Measurements from ENCODE around the gene FBXW7. TPM values are rescaled to one million over a fixed set of nuclear protein-coding genes. Genes with fewer than 3 reads are reported as not detected.

The FBXW7 gene
- polyA plus RNA-seq, 3 donors, result 34.5 to 39.2 (median 35.7) TPM

DNA sequence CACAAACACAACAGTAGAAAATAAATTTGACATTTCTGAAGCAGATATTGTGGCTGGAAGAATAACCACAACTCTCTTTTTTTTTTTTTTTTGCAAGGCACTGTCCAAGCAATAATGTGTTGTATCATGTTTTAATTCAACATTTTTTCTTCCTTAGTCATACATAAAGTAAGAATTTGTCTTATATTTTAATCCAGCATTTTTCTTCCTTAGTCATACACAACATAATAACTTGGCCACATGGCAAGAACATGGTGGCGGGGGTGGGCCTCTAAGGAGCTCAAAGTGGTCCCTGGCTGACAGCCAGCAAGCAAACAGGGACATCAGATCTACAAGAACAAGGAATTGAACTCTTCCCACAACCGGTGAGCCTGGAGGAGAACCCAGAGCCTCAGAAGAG, 20.2 kb downstream of the FBXW7 start:
- no peak for DNase-seq (ENCODE audit: low read depth in 3 of 3, low spot score in 2 of 3)

DNA sequence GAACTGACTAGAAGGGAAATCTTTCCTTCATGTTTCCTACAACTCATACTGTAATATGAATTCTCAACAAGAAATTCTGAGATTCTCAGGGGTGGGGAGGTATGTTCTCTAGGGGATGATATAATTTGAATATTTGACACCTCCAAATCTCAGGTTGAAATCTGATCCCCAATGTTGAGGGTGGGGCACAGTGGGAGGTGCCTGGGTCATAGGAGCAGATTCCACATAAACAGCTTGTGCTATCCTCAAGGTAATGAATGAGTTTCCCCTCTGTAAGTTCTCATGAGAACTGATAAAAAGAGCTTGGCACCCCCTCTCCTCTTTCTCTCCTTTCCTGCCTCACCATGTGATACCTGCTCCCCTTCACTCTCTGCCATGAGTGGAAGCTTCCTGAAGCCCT, 21.5 kb downstream of the FBXW7 start:
- DNase-seq (ENCODE audit: low read depth in 3 of 3, low spot score in 2 of 3), result no peak

DNA sequence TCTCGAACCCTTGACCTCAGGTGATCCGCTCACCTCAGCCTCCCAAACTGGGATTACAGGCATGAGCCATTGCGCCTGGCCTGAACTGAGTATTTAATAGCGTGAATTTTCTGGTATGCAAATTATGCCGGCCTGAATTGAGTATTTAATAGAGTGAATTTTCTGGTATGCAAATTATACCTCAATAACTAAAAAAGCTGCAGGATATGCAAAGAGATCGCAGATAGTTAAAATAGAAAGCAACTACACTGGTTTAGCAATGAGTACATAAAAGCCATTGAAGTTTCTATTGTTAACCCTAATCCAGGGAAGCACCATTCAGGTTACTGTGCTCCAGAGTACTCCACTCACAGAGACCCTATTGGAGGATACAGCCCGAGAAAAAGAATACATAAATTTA, 22.8 kb downstream of the FBXW7 start:
- DNase-seq (ENCODE audit: low read depth in 3 of 3, low spot score in 2 of 3), result no peak

DNA sequence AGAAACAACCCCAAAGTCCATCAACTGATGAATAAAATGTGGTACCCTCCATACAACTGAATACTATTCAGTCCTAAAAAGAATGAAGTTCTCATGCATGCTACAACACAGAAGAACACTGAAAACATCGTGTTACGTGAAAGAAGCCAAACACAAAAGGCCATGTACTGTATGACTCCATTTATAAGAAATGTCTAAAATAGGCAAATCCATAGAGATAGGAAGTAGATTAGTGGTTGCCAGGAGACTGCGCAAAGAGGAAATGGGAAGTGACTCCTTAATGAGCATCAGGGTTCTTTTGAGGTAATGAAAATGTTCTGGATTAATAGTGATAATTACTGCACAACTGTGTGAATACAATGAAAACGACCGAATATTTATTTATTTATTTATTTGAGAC, 23.4 kb downstream of the FBXW7 start:
- DNase-seq (ENCODE audit: low read depth in 3 of 3, low spot score in 2 of 3), result no peak

DNA sequence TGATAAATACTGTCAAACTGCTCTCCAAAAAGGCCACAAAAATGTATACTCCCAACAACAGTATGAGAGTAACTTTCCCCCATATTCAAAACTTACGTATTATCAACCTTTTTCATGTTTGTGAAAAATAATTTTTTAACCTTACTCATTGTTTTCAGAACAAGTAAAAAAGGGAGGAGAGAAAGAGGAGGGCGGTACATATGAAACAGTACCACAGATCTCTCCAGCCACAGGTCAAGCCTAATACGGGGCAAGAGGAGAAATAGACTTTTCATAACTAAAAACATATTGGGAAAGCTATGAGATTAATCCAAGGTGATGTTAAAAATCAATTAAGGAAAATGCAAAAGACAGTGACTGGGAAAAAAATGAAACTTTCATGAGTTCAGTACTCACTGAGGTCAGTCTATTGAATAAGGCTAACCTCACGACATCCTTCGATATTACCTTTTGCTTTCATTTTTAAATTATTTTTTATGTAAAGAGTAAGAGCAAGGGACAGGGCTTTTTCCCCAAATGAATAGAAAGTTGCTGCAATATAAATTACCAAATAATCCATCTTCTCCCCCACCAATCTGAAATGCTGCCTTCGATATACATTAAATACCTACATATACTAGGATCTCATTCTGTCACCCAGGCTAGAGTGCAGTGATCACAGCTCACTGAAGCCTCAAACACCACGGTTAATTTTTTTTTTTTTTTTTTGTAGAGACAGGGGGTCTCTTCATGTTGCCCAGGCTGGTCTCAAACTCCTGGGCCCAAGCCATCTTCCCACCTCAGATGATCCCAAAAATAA, 25.3 kb downstream of the FBXW7 start:
- DNase-seq (ENCODE audit: low read depth in 3 of 3, low spot score in 2 of 3), result no peak

DNA sequence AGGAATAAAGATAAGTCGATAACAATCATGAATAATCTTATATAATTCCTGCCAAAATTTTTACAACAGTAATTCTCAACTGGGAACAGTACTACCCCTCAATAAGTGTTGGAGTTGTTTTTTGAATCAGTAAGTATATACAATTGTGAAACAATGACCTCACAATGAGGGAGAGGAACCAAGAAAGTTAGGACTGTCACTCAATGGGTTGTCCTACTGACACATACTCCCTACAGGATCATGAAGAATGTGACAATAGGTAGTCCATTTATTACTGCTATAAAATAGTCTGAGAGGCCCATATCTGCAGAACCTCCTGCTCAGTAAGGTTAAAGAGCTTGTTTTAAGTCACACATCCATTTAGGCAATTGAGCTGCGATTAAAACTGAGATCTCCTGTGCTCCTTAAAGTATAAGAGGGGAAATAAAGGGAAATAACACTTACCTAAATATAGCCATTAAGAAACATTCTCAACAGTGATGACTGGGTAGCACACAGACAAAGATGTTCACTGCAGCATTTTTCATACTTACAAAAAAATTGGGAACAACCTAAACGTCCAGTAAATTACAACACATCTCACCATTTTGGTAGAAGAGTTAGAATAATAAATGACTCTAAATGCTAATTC, 26.2 kb downstream of the FBXW7 start:
- DNase-seq (ENCODE audit: low read depth in 3 of 3, low spot score in 2 of 3), result no peak

DNA sequence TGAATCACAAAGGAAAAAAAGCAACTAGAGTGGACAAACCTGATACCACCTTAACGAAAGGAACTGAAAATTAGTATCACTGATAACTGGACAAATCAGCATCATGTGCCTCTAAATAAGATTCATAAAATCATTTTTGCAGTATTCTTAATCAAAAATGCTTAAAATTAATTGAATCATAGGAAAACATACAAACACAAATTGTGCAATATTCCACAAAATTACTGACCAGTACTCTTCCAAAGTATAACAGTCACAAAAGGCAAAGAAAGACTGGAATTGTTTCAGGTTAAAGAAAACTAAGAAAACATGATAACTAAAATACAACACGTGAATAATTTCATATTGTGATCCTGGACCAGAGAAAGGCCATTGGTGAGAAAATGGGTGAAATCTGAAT, 27.1 kb downstream of the FBXW7 start:
- DNase-seq (ENCODE audit: low read depth in 3 of 3, low spot score in 2 of 3), result no peak

DNA sequence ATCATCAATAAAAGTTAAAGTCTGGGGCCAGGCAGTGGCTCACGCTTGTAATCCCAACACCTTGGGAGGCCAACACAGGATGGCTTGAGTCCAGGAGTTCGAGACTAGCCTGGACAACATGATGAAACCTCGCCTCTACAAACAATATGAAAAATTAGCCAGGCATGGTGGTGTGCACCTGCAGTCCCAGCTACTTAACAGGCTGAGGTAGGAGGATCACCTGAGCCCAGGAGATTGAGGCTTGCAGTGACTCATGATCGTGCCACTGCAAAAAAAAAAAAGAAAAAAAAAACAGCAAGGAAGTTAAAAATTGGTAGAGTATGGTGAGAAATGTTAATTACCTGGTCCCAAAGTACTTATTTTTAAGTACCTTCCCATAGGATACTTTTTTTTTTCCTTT, 27.5 kb downstream of the FBXW7 start:
- no peak for DNase-seq (ENCODE audit: low read depth in 3 of 3, low spot score in 2 of 3)

DNA sequence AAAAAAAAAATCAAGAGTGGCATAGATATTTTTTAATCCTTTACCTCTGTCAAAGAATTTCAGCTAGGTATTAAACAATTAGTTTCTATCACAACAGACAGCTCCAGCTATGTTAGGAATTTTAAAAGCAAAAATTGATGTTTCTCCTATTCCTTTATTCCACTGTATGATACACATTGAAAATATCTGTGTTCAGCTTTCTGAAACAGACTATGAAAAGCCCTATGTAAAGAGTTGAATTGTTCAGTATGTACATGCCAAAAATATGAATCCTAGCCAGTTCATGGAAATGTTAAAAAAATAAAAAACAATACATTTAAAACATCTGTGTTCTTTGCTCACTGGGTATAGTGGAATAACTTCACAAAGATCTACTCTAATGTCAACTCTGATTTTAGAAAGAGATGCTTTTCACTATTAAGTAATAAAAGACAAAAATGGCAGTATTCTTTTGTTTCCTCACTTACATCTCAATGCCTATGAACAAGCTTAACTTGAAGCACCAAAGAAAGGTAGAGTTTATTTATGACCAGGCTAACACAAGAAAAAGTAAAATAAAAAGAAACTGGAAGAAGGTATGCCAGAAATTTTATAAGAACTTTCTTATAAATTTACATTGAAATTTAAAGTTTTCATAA, 32.1 kb downstream of the FBXW7 start:
- no peak for DNase-seq (ENCODE audit: low read depth in 3 of 3, low spot score in 2 of 3)

DNA sequence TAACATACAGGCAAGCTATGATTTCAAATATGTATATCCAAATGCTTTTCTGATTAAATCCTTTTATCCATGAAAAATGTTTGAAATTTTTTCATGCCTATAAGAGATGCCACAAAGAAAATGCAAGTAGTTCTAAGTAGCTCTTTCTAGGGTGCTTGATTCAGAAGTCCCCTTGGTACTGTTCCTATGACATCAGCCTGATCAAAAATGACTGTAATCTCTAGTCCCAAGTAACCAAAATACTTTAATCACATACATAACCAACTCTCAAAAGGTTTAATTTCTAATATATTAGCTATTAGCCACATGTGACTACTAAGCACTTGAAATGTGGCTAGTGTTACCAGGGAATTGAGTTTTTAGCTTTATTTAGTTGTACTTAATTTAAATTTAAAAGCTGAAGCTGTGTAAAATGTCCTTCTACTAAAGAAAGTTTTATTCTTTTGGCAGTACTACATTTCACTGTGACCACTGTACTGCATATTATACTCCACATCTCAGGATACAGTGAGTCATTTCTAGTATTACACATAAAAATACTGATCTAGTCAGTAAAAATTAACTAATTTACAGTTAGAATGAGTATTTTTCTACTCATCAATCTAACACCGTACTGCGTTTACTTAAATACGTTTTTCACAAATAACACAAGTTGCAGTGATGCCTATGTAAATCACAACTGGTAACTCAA, 33.9 kb downstream of the FBXW7 start:
- DNase-seq (ENCODE audit: low read depth in 3 of 3, low spot score in 2 of 3), result no peak

DNA sequence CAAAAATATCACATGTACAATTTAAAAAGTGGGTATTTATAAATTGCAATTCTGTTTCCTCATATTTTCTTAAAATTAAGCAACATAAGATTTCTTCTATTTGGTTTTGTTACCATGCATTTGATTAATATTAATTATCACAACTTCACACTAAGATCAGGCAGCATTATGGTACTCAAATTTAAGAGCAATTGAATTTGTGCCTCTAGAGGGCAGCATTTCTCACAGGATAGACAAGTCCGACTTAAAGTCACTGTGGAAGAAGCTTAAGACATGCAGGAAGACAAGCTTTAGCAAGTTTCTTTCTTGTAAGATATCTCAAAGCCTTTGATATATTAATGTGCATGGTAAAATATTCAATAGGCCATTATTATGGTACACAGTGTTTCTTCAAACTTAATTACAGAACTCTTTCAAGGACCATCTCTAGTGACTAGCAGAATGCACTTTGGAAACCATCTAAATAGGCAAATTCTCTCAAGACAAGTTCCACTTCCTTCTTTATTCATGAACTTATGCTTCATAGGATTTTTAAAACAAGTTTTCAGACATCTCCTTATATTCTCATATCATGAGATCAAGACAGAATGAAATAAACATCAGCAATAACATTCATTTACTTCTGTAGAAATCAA, 35.0 kb downstream of the FBXW7 start:
- DNase-seq (ENCODE audit: low read depth in 3 of 3, low spot score in 2 of 3), result peak; percentile 58 to 78 (median 75)

DNA sequence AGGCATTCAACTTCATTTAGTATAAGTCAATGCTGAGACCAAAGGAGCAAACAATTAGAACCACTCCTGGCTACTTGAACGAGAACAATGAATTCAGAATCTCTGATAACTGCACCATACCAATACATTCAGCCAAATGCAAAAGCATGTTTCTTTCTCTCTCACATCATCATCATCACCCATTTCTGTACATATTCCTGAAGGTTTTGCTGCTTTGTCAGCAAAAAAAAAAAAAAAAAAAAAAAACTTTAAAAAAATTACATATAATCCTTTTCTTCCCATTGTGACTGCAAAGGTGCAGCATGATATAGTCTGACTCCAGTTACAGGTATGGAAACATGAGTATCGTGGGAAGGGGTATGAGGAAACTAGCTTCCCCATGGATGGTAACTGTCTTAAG, 35.6 kb downstream of the FBXW7 start:
- DNase-seq (ENCODE audit: low read depth in 3 of 3, low spot score in 2 of 3), result no peak

DNA sequence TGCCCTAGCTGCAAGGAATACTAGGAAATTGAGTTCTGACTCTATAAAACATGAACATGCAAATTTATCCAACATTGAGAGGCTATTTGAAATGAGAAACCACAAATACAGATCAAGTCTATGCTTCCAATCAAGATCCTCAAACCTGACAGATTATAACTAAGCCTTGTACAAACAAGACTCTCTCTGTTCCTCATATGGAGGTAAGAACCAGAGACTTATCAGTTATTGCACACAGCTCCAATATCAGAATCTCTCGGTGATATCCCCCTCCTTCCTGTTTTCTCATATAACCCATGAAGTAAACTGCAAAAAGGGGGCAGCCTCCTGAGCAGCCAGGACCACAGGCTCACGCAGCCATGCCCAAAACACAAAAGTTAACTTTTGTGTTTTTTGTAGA, 36.5 kb downstream of the FBXW7 start:
- DNase-seq (ENCODE audit: low read depth in 3 of 3, low spot score in 2 of 3), result no peak

DNA sequence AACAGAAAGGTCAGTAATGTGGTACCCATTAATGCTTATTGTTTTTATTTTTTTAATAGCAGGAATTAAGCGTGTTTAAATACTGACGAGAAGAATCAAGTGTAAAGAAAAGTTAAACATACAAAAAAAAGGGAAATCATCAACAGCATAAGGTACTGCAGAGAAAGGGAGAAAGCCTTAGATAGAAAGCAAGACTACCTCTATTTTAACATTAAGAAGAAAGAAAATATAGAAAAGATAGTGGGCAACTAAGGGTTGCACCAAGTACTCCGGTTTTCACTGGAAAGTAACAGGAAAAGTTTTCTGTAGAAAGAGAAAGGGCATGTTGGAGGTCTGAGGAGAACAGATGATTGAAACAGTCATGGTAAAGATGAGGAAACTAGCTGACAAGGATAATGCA, 41.9 kb downstream of the FBXW7 start:
- DNase-seq (ENCODE audit: low read depth in 3 of 3, low spot score in 2 of 3), result no peak

DNA sequence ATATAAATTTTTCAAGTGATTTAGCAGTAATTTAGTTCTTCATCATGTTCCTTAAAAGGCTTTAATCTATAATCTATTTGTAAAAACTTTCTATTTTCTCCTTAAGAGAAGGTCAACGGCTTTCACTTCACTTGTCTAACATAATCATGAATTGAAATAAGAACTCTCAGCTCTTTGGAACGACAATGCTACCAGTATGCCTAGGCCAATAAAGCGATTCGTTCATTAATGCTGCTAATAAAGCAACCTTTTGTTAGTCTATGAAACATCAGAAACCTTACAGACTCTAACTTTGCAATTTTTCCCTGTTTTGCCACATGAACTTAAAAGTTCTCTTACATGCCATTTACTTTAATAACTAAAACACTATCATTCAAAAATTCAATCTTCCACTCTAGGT, 47.6 kb downstream of the FBXW7 start:
- no peak for DNase-seq (ENCODE audit: low read depth in 3 of 3, low spot score in 2 of 3)

DNA sequence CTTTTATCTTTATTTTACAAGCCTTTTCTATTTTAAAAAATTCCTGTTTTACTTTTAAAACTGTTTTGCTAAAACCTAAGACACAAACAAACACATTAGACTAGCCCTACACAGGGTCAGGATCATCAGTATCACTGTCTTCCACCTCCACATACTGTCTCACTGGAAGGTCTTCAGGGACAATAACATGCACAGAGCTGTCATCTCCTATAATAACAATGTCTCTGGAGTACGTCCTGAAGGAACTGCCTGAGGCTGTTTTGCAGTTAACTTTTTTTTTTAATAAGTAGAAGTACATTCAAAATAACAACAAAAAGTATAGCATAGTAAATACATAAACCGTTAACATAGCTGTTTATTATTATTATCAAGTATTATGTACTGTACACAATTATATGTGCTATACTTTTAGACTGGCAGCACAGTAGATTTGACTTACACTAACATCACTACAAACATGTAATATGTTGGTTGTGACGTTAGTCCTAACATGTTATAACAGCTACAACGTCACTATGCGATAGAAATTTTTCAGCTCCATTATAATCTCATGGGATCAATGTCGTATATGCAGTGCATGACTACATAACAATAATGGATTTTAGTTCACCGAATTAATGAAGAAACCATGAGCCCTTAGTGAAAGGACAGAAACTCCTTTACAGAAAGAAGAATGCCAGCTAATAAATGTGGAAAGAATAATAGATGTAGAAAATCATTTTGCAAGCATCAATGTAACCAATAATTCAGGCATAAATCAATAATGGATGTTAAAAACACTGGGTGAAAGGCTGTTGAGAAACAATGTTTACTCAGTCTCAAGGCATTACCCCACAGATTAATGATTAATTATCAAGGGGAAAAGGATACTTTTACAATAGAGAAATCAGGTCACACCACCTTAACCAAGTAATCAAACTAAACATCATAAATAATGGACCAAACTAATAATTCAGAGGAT, 49.2 kb downstream of the FBXW7 start:
- no peak for DNase-seq (ENCODE audit: low read depth in 3 of 3, low spot score in 2 of 3)

DNA sequence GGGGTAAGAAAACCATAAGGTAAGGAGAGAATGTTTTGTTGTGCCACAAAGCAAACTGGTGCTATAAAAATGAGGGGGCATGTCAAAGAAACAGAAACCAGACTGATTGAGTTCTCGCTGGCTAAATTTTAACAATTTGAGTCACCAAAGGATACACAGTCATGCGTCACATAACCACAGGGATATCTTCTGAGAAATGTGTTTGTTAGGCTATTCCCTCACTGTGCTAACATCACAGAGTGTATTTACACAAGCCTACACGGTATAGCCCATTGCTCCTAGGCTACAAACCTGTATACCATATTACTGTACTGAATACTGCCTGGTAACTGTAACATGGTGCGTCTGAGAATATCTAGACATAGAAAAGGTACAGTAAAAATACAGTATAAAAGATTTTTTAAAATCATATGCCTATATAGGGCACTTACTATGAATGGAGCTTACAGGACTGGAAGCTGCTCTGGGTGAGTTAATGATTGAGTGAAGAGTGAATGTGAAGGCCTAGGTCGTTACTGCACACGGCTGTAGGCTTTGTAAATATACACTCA, 50.1 kb downstream of the FBXW7 start:
- no peak for DNase-seq (ENCODE audit: low read depth in 3 of 3, low spot score in 2 of 3)

DNA sequence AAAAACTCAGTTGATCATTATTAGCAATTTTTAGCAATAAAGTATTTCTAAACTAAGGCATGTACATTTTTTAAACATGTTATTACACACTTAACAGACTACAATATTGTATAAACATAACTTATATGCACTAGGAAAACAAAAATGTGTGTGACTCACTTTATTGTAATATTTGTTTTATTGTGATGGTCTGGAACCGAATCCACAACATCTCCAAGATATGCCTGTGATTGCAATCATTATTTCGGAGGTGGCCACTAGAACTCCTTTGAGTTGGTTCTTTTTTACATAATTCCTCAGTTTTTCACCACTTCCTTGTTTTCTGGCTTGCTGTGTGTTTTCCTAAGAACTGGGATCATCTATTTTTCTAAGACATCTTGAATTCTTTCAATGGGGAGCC, 53.7 kb downstream of the FBXW7 start:
- no peak for DNase-seq (ENCODE audit: low read depth in 3 of 3, low spot score in 2 of 3)

DNA sequence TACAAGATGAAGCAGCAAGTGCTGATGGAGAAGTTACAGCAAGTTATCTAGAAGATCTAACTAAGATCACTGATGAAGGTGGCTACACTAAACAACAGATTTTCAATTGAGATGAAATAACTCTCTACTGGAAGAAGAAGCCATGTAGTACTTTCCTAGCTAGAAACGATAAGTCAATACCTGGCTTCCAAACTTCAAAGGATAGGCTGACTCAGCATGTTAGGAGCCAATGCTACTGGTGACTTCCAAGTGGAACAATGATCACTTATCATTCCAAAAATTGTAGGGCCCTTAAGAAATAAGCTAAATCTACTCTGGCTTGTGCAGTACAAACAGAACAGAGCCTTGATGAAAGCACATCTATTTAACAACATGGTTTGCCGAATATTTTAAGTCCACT, 55.0 kb downstream of the FBXW7 start:
- DNase-seq (ENCODE audit: low read depth in 3 of 3, low spot score in 2 of 3), result no peak

DNA sequence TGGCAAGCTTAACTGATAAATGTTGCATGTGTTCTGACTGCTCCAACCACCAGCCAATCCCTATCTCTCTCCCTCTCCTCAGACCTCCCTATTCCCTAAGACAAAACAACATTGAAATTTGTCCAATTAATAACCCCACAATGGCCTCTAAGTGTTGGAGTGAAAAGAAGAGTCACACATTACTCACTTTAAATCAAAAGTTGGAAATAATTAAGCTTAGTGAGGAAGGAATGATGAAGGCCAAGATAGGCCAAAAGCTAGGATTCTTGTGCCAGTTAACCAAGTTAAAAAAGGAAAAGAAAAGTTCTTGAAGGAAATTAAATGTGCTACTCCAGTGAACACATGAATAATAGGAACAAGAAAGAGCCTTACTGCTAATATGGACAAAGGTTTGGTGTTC, 55.6 kb downstream of the FBXW7 start:
- DNase-seq (ENCODE audit: low read depth in 3 of 3, low spot score in 2 of 3), result no peak
